Measurements from ENCODE around the gene PTPRG.

Gene PTPRG

DNA sequence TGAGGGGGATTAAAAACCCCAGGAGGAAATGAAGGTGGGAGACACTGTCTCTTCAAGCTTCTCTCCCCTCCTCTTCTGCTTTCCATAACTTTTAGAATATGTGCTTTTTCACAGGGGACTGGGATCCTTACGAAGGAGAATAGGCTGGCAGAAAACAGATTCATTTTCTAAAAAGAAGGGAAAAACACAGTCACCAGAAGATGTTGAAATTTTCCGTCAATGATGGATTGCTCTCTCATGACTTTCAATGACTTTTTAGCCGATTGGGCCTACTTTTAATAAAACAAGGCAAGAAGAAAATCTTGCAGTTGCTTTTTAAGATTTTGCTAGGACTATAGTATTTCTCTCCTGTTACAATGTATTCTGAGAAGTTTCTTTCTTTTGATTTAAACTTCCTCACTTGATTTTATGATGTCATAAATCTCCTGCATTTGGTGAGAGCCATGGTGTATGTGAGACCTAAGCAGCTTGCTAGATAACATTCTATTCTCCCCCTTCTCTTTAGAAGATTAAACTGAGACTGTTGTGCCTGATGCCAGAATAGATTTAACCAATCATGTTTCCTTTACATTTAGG lies 570.7 kb downstream of the PTPRG start:
- no peak for DNase-seq

DNA sequence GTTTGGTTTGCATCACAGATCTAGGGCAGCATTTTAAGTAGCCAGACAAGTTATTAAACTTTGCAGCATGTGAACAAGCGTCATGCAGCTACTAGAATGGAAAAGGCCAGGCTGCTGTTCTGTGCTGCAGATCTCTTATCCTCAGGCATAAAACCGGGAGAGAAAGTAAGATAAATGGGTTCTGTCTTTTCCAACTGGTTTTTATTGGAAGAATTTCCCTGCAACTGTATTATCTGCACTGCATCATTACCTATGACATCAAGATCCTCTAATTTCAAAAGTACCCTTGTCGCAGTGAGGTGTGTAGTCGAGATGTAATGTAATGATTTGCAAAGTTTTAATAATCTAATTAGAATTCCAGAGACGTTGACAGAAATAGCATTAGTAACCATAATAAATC lies 571.6 kb downstream of the PTPRG start:
- no peak for DNase-seq

DNA sequence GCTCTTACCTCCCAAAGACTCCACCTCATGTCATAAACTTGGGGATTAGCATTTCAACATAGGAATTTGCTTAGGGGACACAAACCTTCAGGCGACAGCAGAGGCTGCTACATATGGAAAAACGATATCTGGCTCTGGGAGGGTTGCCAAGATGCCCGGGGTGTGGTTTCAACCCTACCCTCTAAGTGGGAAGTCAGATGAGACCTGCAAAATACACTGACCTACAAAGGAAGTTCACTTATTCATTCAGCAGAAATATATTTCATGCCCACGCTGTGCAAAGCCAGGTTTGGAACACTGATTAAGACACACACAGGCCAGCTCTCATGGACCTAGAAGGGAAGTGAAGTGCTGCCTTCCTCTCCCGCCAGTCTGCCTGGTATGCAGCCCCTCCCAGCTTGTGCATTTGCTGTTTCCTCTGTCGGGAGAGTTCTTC lies 572.7 kb downstream of the PTPRG start:
- peak; percentile 5 for DNase-seq

DNA sequence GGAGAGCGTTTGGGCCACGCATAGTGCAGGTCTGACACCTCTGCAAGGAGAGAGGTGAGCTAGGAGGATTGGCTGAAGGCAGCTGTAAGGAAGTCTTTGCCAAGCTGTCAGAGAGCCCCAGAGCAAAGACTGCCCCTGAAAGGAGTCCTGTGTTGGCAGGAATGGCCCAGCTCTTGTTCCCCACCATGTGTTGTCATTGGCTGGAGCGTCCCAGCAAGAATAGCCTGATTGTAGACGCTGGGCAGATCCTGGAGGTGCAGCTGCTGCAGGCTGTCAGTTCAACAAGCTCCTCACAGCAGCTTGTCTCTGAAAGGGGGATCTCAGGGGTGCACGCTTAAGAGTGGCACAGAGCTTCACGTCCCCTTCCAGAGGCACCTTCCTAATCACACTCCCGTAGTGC lies 574.4 kb downstream of the PTPRG start:
- no peak for DNase-seq

DNA sequence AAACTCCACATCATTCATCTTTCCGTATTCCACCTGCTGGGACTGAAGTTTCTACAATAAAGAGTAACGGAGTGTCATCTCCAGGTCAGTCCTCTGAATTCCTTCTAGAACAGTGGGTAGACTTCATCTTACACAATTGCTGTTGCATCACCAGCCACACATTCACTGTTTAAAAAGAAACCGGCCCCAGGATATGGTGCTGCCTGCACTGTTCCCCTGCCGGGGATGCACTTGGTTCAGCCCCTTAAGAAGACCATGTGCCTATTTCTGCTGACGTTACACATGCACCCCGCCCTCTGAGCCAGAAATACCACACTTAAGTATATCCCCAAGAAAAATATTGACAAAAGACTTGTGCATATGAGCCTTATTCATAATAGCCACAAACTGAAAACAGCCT lies 578.6 kb downstream of the PTPRG start:
- DNase-seq, result no peak

DNA sequence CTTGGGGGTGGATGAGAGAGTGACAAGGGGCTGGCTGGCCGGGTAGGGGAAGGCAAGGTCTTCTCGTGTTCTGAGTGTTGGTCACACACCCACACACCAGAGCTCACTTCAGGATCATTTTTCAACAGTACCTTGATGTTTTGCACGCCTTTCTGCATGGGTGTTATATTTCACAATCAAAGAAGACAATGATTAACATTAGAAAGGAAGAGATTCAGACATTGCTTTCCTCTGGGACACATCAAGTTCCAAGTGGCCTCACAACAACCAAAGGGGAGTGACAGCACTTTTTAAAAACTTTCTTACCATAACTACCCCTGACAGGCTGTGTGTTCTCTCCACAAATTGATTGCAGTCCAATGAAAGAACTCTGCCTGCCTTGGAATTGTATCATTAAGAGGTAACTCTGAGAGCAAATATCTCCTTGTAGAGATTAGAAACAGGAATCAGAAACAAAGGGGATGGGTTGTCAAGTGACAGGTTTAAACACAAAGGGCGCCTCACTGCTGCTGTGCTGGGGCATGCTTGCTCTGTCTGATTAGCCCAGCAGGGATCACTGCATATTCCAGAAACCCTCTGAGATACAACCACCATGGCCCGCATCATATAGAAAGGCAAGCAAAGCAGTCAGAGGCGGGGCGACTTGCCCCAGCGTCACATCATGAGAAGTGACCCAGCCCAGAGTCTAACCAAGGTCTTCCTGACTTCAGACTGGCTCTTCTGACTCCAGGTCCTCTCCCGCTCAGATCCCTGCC lies 581.1 kb downstream of the PTPRG start:
- DNase-seq, result no peak

DNA sequence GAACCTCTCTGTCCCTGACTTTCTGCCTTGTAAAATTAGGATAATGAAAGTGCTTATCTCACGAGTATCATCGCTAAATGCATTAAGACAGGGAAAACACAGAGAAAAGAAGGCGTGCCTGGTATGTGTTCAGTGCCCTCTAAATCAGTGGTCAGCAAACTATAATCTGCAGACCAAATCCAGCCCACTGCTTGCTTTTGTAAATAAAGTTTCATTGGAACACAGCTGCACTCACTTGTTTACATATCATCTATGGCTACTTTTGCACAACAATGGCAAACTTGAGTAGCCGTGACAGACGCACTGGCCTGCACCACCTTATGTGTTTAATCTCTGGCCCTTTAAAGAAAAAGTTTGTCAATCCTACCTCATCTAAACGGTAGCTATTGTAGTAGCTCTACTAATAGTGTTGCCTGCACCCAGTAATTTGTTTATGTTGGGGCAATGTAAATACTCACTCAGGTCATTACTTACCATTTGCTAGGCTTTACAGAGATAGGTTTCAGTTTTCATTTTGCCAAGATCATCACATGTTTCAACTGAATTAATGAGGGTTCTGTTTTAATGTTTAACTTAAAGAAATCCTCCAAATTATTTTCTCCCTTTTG lies 582.6 kb downstream of the PTPRG start:
- DNase-seq, result no peak

DNA sequence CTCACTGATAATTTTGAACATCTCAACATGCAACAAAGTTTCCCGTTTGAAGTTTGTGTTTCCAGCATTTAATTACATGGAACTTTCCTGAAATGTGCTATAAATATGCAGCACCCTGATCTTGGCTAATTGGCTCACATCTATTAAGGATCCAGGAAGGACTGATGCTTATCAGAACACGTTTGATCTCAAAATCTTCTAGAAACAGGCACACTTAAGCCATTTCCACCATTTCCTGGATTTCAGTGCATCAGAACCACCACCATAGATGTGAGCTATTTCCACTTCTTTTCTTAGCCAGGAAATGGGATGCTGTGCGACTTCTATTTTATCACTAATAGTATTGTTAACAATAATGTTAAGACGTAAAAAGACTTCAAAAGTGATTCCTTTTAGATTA lies 583.1 kb downstream of the PTPRG start:
- no peak for DNase-seq

DNA sequence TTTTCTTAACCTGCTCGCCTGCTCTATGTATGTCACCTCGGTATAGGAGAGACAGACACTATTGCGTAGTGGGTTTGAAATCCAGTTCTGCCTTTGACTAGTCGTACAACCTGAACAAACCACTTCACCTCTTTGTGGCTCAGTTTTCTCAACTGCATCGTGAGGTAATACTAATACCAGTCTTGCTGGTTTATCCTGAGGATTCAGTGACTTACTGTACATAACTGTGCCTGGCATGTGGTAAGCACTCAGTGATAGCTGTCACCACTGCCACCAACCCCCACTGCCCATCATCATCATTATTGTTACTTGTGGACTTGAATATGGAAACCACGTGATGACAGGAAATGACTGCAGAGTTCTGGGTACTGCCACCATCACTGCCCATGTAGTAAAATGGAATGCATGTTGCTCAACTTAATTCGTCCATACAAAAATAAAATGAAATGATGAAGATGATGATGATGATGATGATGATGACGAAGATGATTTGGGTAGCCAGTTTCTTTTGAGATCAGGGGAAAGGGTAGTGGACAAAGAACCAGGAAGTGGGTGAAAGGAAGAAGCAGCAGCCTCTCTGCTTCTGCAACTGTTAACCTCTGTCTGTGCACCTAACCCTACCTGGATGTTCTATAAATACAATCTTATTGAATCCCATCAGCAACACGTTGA lies 583.9 kb downstream of the PTPRG start:
- DNase-seq, result no peak

DNA sequence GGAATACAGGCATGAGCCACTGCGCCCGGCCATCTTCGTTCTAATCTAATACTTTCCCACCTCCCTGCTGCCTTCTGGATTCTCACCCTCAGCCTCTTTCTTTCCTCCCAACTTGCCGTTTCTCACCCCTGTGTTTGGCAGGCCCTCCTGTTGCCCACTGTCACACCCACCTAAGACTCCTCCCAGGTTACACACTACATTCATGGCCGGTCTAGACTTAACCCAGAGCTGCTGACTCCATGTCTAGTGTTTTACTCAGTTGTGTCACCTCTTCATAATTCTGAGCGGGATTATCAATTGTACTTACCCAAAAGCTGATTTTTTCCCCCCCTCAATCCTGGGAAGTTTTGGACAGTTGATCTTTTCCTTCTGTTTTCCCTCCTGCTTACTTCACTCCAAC lies 588.2 kb downstream of the PTPRG start:
- DNase-seq, result no peak

DNA sequence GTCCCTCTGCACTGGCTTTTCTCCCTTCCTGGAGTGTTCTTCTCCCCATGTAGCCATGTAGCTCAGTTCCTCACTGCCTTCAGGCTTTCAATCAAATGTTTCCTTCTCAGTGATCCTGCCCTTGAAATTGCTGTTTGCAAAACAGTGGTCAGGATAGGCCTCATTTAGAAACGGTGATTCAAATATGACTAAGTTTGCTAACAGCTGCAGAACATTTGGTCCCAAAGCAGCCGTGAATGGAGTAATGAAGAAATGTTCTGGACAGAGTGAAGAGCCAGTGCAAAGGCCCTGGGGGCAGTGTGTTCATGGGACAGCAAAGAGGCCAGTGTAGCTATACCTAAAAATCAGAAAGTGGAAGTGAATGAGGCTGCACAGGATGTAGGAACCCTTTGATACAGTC lies 588.6 kb downstream of the PTPRG start:
- DNase-seq, result no peak

DNA sequence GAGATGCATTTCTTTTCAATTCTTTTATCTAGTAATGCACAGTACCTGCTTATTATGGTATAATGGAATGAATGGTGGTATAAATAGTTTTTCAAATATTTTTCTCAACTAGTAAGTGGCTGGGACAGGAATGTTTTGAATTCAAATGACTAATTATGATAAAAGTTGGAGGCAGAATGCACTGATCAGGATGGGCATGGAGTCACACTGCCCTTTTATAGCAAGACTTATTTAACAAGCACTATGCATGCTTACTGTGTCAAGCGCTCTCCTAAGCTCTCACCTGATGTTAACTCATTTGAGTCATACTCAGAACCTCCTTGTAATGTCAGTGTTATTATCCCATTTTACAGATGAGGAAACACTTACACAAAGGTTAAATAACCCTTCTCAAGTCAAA lies 590.2 kb downstream of the PTPRG start:
- no peak for DNase-seq

DNA sequence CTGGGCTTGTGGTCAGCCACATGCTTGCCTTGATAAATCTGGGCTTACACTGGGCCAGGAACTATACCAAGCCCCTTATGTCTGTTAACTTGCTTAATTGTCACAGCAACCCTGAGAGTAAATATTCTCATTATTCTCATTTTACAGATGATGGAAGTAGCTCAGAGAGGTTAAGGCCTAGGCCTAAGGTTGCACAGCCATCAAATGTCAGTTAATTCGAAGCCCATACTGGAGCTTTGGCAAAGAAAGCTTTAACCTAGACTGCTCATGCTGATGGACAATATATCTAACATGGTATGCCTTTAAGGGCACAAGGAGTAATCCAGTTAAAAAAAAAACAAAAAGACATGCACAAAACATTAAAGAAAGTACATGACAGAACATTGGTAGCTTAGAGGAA lies 591.9 kb downstream of the PTPRG start:
- no peak for DNase-seq

DNA sequence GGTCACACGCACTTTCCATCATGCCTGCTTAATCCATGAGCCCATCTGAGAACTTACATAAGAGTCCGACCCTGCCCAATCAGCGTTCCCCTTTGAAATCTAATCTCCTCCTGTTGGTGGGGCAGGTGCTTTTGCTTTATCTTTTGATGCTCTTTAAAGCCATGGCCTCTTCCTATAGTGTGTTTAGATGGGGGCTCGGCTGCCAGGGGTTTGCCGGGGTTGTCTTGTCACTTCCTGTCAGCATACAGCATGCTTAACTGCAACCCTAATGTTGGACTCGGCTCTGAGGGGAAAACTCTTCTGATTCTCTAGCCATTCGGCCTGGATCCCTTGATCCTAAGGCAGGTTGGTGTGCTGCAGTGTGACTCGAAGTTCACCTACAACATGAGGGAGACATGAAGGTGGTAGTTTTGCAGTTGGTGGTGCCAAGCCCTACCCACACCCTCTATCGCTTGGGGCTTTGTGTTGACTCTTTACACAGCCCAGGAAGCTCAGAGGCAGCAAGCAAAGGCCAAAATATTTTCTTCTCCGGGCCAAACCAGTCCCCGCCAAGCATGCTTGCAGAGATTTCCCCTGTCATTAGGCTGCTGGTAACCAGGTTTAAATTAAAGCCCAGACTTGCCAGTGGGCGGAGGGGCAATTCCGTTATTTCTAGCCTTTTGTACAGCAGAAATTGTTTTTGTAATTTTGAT lies 593.2 kb downstream of the PTPRG start:
- DNase-seq, result no peak

DNA sequence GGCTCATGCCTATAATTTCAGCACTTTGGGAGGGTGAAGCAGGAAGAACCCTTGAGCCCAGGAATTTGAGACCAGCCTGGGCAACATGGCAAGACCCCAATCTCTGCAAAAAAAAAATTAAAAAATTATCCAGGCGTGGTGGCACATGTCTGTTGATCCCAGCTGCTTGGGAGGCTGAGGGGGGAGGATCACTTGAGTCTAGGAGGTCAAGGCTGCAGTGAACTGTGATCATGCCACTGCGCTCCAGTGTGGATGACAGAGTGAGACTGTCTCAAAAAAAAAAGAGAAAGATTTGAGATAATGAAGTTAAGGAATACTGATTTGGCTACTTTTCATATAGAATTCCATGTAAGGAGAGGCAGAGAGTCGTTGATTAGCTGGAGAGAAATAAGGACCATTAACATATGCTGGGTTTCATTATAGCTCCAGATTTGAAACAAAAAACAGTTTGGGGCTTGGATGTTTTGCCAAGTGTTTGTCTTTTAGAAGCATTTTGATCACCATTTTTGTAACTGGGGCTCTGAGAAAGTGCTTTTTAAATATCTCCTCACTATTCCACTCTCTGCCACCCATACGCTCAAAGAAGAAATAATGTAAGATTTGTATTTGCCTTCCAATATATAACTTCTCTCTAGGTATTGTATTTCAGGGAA lies 597.8 kb downstream of the PTPRG start:
- no peak for DNase-seq

DNA sequence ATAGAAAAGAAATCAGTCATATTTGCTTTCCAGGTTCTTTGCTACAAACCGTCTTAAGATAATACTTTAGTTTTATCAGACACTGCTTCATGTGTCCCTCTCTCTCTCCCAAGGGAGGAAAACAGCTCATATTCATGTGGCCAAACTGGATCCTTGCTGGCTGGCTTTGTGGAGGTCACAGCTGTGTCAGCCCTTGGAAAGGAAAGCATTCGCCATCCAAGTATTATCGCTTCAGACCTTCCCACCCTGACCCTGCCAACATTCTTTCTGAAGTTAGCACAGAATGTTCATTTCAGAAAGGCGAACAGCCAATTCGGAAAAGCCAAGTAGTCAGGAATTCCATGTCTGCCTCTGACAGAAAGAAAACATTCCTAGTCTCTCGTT lies 598.3 kb downstream of the PTPRG start:
- no peak for DNase-seq

DNA sequence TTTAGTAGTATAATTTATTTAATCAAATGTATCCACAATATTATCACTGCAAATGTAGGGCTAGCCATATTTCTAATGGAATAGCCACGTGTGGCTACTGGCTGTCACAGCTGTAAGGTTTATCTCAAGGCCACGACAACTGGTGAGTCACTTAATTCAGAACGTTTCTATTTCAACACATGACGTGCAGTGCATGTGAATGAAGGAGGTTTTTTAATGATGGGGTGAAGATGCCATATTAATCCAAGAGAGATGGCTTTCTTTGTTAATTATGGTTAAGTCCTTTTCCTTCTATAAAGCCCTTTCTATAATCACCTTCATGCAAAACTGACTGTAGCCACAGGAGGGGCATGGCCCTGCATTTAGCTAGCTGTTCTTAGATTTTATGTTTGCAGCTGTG lies 600.0 kb downstream of the PTPRG start:
- no peak for DNase-seq

DNA sequence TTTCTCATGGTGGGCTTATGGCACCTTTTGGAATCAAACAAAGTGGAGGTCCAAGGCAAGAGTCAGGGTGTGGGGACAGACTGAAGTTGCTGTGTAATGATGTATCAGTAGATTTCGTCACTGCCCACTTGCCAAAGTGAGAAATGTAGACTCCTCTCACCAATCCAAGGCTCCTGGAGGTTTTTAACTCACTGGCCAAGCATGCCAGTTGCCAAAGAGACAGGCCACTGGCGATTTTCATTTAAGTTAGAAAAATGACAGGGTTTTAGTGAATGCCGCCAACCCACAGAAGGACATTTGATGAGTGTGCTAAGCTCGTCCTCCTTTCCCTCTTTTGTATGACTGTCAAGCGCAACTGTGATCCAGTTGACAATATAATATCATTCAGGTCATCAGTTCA lies 602.8 kb downstream of the PTPRG start:
- DNase-seq, result no peak

DNA sequence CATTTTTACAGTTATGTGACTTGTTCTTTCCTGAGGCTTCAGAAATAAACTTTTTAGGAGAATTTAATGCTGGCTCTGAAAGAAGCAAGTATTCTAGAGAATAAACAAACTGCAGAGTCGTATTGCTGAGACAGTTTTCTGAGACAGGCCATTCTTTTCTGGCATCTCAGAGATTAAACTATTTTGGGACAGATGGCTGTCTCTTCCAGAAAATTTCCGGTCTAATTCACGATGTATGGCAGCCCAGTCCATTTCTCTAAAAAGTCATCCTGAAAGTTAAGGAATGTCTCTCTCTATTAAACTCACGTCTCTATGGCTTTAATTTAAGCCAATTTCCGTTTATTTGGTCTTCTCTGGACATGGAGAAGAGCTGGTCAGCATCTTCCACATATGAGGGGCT lies 603.4 kb downstream of the PTPRG start:
- no peak for DNase-seq

DNA sequence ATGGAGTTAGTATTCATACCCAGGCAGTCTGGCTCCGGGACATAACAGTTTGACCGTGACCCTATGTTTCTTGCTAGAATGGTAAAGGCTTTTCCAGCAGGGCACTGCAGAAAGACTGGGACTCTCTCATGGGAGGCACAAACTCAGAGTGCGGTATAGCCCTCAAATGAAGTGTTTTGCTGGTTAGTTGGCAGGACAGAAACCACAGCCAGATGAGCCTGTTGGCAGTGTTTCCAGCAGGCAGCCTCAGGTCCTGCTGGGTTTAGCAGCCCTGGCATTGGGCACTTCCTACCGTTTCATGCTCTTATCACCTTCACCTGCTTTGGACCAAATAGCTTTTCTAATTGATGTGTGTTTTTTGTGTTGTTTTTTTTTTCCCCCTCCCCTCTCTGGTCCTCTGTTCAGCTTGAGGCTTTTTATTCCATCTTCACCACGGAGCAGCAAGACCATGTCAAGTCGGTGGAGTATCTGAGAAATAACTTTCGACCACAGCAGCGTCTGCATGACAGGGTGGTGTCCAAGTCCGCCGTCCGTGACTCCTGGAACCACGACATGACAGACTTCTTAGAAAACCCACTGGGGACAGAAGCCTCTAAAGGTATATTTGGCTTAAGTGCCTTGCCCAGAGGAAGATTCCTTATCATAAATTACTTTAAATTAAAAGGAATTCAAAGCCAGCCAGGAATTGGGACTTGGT lies 606.3 kb downstream of the PTPRG start:
- no peak for DNase-seq

DNA sequence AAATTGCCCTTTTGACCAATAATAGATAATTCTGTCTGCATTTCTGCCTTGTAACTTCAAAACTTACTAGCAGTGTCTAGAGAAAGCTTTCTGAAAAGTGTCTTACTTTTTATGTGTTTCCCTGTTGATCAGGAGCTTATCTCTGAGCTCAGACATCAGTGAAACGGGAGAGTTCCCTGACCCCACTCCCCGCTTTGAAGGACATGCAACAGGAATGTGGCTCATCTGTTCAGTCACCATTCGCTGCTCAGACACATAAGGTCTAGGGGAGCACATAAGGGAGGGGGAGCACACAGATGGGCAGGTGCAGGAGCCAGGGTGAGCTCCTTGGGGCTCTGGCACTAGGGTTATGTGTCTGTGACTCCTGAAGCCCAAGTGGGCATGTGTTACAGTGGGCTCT lies 607.0 kb downstream of the PTPRG start:
- DNase-seq, result no peak

All from NCI-H2029 treated with DMSO at 0.1 percent for 48 hours (cell line).